GM13976 (cell line): ENCODE results near the gene IDI2.

ENCODE experiments used
- DNase-seq: peaks from one replicate; pipeline ENCODE4 v3.0.0; 2012; ENCODE audit warnings: low spot score
- in situ Hi-C: fragments of 300-500 bp; cut with MboI; formaldehyde crosslinking; loops from one replicate; pipeline ENCODE4 v1.12.0; 2022; ENCODE audit warnings: low sequenced_read_pairs, mixed read lengths, inconsistent platforms; ENCODE audit not compliant: unreplicated experiment
- TF ChIP-seq, protein P1 (sequence below): IDR thresholded peaks from 2 replicates; pipeline ENCODE4 v1.5.1; 2012; ENCODE audit warnings: borderline replicate concordance, mild to moderate bottlenecking; ENCODE audit not compliant: insufficient read depth; ENCODE audit errors: extremely low read depth, missing control alignments, control extremely low read depth

Gene IDI2

GRCh38 chr10:1003884-1004670 is 21.6 kb downstream of the IDI2 start:
- DNase-seq, result no peak
- in situ Hi-C loops, result no loop called here
- TF ChIP-seq, protein P1, sequence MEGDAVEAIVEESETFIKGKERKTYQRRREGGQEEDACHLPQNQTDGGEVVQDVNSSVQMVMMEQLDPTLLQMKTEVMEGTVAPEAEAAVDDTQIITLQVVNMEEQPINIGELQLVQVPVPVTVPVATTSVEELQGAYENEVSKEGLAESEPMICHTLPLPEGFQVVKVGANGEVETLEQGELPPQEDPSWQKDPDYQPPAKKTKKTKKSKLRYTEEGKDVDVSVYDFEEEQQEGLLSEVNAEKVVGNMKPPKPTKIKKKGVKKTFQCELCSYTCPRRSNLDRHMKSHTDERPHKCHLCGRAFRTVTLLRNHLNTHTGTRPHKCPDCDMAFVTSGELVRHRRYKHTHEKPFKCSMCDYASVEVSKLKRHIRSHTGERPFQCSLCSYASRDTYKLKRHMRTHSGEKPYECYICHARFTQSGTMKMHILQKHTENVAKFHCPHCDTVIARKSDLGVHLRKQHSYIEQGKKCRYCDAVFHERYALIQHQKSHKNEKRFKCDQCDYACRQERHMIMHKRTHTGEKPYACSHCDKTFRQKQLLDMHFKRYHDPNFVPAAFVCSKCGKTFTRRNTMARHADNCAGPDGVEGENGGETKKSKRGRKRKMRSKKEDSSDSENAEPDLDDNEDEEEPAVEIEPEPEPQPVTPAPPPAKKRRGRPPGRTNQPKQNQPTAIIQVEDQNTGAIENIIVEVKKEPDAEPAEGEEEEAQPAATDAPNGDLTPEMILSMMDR, result no peak

DNA sequence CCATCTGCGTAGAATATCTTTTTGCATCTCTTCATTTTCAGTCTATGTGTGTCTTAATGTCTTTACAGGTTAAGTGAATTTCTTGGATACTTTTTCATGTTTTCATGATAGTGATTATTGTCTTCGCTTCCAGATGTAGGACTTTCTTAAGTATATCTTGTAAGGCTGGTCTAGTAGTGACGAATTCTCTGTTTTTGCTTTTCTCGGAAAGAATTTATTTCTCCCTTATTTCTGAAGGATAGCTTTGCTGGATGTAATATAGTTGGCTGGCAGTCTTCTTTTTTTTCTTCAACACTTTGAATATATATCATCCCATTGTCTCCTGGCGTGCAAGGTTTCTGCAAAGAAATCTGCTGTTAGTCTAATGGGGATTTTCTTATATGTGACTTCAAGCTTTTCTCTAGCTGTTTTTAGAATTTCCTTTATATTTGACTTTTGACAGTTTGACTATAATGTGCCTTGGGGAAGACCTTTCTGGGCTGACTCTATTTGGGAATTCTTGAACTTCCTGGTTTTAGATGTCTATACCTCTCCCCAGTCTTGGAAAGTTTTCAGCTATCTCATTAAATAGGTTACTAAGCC is 23.1 kb downstream of the IDI2 start:
- TF ChIP-seq, protein P1, result no peak
- DNase-seq, result no peak
- in situ Hi-C loops, result no loop called here

DNA sequence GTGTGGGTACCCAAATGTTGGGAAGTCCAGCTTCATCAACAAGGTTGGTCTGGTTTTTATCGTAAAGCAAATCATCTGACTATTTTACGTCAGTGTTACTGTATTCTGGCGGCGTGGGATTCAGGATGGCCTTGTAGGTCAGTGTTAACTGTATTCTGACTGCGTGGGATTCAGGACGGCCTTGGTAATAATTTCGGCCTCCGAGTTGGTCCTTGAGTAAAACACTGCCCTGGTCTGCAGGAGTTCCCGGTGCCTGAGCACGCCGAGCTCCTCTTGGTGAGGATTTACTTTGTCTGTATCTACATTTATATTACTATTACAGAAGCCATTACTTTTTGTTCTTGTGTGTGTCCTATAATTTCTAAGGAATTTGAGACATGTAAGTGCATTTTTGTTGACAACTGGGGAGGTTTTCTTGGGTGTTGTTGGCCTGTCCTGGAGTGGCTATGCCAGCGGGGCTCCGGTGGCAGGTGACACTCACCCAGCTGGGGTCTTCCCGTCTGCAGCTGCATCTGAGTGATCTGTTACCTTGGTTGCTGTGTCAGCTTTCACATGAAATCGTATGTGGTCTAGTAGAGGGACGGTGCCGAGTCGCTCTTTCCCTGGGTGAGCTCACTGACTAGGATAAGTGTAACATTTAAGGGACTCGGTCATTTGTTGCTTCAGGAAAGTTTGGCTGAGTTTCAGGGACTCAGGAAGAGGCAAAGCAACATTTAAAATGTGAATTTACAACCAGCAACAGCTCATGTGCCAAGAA is 28.2 kb downstream of the IDI2 start:
- in situ Hi-C loops, result no loop called here
- TF ChIP-seq, protein P1, result no peak
- no peak for DNase-seq

DNA sequence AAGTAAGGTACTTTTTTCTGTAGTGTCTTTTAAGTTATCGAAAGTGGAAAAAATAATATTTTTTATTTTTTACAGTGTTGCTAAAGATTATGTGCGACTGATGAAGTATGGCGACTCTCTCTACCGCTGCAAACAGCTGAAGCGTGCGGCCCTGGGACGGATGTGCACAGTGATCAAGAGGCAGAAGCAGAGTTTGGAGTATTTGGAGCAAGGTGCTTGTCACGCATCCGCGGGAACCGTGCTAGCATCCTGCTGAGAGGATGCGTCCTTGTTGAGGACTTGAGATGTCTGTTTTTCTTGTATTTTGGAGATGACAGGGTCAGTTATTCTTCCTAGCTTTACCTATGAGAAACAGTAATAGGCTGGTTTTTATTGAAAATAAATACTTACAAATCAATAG is 29.6 kb downstream of the IDI2 start:
- TF ChIP-seq, protein P1, result no peak
- no peak for DNase-seq
- in situ Hi-C loops, result no loop called here

DNA sequence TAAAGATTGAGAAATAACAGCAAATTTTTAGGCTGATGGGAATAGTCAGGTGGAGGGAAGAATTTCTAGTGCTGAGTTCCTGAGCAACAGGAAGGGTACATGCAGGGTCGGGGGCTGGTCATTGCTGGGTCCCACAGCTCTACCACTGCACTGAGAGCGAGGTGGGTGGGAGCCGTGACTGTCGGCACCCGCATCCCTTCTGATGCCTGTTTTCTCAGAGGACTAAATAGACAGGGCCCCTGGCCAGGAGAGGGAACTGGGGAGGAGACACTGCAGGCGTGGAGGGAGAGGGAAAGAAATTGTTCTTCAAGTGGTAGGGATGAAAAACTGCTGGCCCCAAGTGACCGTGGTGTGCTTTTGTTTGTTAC is 30.1 kb downstream of the IDI2 start:
- TF ChIP-seq, protein P1, result no peak
- DNase-seq, result no peak
- in situ Hi-C loops, result no loop called here

GRCh38 chr10:994836-995558 is 30.7 kb downstream of the IDI2 start:
- DNase-seq, result no peak
- in situ Hi-C loops, result no loop called here
- TF ChIP-seq, protein P1, result no peak
